ENCODE measurements around the gene TJP1.

The TJP1 gene

GRCh38 chr15:29686079-29686425, 136.2 kb downstream of the TJP1 start:
- no peak for TF ChIP-seq CTCF (IDR thresholded peaks at IDR 0.05; ENCODE audit: insufficient read depth, low read length, poor library complexity, severe bottlenecking)
- no peak for DNase-seq (ENCODE audit: extremely low read depth, insufficient read length)
- Histone ChIP-seq H3K4me3 (replicated peaks; ENCODE audit: low read depth, low read length) (no peak overlapping the region), H3K36me3 (ENCODE audit: control insufficient read depth, insufficient read depth, low read length) (no peaks in the 10 kb centered on the region), H3K27me3 (replicated peaks; ENCODE audit: control insufficient read depth, insufficient read depth, low read length) (no peaks in the 10 kb centered on the region)

GRCh38 chr15:29685156-29686078, 136.9 kb downstream of the TJP1 start:
- Histone ChIP-seq H3K27me3 (replicated peaks; ENCODE audit: control insufficient read depth, insufficient read depth, low read length) (no peaks in the 10 kb centered on the region), H3K4me3 (replicated peaks; ENCODE audit: low read depth, low read length) (no peak overlapping the region), H3K36me3 (ENCODE audit: control insufficient read depth, insufficient read depth, low read length) (no peaks in the 10 kb centered on the region)
- TF ChIP-seq CTCF (IDR thresholded peaks at IDR 0.05; ENCODE audit: insufficient read depth, low read length, poor library complexity, severe bottlenecking): no peak
- DNase-seq (ENCODE audit: extremely low read depth, insufficient read length): no peak

GRCh38 chr15:29682781-29683180, 139.5 kb downstream of the TJP1 start:
- H3K36me3 ChIP-seq (ENCODE audit: control insufficient read depth, insufficient read depth, low read length): no peaks in the 10 kb centered on the region
- no peak overlapping the region for H3K4me3 ChIP-seq (replicated peaks; ENCODE audit: low read depth, low read length)
- TF ChIP-seq CTCF (IDR thresholded peaks at IDR 0.05; ENCODE audit: insufficient read depth, low read length, poor library complexity, severe bottlenecking): no peak
- DNase-seq (ENCODE audit: extremely low read depth, insufficient read length): no peak
- no peaks in the 10 kb centered on the region for H3K27me3 ChIP-seq (replicated peaks; ENCODE audit: control insufficient read depth, insufficient read depth, low read length)

GRCh38 chr15:29682361-29682760, 139.9 kb downstream of the TJP1 start:
- Histone ChIP-seq H3K36me3 (ENCODE audit: control insufficient read depth, insufficient read depth, low read length) (no peaks in the 10 kb centered on the region), H3K27me3 (replicated peaks; ENCODE audit: control insufficient read depth, insufficient read depth, low read length) (no peaks in the 10 kb centered on the region), H3K4me3 (replicated peaks; ENCODE audit: low read depth, low read length) (no peak overlapping the region)
- DNase-seq (ENCODE audit: extremely low read depth, insufficient read length): no peak
- TF ChIP-seq CTCF (IDR thresholded peaks at IDR 0.05; ENCODE audit: insufficient read depth, low read length, poor library complexity, severe bottlenecking): no peak

GRCh38 chr15:29681946-29682345, 140.3 kb downstream of the TJP1 start:
- H3K27me3 ChIP-seq (replicated peaks; ENCODE audit: control insufficient read depth, insufficient read depth, low read length): peaks cover under 1% of the 10 kb centered on the region; the same call in 1 of the 2 replicates
- no peaks in the 10 kb centered on the region for H3K36me3 ChIP-seq (ENCODE audit: control insufficient read depth, insufficient read depth, low read length)
- H3K4me3 ChIP-seq (replicated peaks; ENCODE audit: low read depth, low read length): no peak overlapping the region
- no peak for TF ChIP-seq CTCF (IDR thresholded peaks at IDR 0.05; ENCODE audit: insufficient read depth, low read length, poor library complexity, severe bottlenecking)
- DNase-seq (ENCODE audit: extremely low read depth, insufficient read length): no peak

Data from GM06990 (cell line).